GM18505 (cell line): ENCODE data around the gene ATP8B4.
"Not testable (repeated sequence)": the region's sequence is repeated elsewhere in the genome, so short reads cannot be mapped to it uniquely, and the experiment has no call there.

ENCODE experiments used
- ATAC-seq: cut with Tn5 transposase; IDR thresholded peaks from one replicate; pipeline ENCODE4 v1.9.1; 2021; ENCODE audit not compliant: unreplicated experiment
- POLR2A ChIP-seq: IDR thresholded peaks from 4 replicates; pipeline ENCODE4 v1.6.1; 2011; ENCODE audit warnings: borderline replicate concordance; ENCODE audit not compliant: insufficient read depth, insufficient read length; ENCODE audit errors: extremely low read depth

Gene ATP8B4, protein sequence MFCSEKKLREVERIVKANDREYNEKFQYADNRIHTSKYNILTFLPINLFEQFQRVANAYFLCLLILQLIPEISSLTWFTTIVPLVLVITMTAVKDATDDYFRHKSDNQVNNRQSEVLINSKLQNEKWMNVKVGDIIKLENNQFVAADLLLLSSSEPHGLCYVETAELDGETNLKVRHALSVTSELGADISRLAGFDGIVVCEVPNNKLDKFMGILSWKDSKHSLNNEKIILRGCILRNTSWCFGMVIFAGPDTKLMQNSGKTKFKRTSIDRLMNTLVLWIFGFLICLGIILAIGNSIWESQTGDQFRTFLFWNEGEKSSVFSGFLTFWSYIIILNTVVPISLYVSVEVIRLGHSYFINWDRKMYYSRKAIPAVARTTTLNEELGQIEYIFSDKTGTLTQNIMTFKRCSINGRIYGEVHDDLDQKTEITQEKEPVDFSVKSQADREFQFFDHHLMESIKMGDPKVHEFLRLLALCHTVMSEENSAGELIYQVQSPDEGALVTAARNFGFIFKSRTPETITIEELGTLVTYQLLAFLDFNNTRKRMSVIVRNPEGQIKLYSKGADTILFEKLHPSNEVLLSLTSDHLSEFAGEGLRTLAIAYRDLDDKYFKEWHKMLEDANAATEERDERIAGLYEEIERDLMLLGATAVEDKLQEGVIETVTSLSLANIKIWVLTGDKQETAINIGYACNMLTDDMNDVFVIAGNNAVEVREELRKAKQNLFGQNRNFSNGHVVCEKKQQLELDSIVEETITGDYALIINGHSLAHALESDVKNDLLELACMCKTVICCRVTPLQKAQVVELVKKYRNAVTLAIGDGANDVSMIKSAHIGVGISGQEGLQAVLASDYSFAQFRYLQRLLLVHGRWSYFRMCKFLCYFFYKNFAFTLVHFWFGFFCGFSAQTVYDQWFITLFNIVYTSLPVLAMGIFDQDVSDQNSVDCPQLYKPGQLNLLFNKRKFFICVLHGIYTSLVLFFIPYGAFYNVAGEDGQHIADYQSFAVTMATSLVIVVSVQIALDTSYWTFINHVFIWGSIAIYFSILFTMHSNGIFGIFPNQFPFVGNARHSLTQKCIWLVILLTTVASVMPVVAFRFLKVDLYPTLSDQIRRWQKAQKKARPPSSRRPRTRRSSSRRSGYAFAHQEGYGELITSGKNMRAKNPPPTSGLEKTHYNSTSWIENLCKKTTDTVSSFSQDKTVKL

DNA sequence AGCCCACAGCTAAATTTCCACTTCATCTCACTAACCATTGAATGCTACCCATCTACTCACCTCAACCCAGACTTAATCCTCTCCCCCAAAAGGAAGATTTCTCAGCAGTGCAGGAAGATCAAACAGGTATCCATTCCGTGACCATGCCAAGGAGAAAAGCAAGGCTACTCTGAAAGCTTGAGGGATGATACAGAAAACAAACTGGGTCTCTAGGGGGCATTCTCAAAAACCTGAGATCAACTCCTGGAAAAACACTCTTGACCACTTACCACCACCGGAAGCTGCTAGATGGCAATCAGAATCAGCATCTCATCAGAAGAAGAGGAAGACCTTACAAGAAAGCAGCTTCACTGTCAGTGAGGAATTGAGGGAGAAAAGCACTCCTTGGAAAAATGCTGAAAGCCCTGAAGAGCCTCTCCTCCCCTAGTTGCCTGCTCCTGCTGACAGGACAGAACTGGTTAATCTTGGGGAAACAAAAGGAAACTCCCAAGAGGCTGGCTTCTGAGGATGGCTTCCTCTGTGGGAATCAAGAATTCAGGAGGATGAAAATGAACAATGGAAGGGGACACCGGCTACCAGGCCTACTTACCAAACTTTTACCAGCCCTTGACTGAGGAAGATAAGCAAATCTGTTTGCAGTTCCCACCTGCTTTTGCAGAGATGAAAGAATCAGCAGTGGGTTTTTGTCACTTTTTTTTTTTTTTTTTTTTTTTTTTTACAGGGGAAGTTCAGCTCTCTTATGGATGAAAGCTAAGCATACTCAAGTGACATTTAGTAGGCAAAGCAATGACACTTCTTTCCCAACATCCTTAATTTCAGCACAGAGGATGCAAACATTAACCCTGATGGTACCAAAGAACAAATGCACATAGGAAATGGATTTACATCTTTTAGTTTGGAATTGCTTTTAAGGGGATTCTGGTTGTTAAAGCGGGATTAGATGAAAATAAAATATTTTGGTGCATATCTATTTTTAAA is at the start of gene ATP8B4:
ATP8B4 (minus strand) TSS at position 171 of the 978 bp plus-strand sequence. CDS start 12,267 bp downstream, outside the sequence.
- ATAC-seq, result no peak

DNA sequence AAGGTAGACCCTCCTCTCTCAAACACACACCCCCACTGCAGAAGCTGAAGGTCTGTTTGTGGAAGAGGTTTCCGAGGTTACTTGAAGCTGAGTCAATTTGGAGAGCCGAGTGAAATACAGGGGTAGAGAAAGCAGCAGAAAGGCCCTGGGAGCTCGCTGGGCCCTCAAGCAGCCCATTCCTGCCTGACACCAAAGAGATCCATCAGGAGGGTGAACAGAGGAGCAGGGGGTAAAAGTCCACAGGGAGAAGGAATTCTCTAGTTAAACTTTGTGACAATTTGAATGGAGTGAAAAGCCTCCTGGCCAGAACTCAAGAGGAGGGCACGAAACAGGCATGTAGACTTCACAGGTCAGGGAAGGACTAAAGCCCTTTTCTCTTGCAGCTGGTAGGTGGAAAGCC is 49.3 kb upstream of the ATP8B4 start:
- no peak for ATAC-seq
- TF ChIP-seq POLR2A, result no peak

More for the DNA sequence above, at the start of gene ATP8B4:
- TF ChIP-seq POLR2A, result no peak

DNA sequence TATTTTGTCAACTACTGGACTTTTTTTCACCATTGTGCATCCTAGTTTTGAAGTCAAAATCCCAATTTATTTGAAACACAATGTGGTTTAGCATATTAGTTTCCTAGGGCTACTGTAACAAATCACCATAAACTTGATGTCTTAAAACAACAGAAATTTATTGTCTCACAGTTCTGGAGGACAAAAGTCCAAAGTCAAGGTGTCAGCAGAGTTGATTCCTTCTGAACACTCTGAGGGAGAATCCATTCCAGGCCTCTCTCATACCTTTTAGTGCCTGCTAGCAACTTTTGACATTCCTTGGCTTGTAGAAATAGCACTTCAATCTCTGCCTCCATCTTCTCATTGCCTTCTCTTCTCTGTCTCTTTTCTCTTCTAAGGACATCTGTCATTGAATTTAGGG is 48.1 kb upstream of the ATP8B4 start:
- ATAC-seq, result no peak
- no peak for TF ChIP-seq POLR2A

DNA sequence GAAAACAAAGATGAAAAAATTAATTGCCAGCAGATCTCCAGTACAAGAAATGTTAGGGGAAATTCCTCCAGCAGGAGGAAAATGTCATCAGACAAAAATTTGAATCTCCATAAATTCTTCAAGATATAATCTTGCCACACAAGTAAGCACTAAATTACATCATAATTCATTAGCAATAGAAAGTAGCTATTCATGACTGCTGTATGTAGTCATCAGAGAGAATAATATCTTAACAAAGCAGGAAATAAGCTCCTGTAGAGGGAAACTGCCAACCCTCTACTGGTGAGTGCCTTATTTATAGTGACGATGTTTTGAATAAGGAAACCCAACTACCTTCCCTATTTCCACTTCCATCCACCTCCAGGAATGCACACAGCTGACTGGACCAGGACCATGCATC is 47.2 kb upstream of the ATP8B4 start:
- ATAC-seq, result no peak

DNA sequence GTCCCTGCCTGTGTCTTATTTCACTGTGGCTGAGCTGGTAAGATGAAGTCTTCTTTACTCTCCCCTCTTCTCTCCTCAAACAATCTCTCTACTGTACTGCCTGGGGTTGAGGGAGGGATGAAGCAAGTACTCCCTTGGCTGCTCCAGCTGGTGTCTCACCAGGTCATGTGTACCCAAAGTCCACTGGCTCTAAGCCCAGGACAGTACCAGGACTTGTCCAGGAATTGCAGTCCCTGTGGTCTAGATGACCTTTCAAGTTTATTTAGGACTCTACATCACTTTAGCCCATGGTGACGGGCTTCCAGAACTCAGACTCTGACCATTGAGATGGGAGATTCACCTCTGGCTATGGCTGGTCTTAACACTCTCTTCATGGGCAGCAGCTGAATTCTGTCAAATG is 45.4 kb upstream of the ATP8B4 start:
- no peak for TF ChIP-seq POLR2A
- ATAC-seq, result no peak

More for the DNA sequence above, 47.2 kb upstream of the ATP8B4 start:
- no peak for TF ChIP-seq POLR2A

DNA sequence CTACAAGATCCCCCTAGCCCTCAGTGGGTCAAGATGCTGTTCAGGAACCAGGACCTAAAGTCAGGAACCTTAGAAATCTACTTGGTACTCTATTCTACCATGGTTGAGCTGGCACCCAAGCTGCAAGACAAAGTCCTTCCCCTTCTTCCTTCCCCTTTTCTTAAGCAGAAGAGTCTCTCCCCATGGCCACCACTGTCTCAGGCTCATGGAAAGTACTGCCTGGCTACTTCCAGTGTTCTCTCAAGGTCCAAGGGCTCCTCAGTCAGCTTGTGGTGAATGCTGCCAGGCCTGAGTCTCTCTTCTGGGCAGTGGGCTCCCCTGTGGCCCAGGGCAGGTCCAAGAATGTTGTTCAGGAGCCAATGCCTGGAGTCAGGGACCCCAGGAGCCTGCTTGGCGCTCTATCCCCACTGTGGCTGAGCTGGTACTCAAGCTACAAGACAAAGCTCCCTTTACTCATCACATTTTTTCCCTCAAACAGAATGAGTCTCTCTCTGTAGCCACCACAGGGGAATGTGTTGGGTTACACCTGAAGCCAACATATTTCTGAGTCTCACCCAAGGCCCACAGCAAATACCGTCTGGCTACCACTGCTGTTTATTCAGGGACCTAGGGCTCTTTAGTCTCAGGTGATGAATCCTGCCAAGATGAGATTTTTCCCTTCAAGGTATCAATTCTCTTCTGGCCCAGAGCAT is 44.8 kb upstream of the ATP8B4 start:
- ATAC-seq, result no peak
- no peak for TF ChIP-seq POLR2A

DNA sequence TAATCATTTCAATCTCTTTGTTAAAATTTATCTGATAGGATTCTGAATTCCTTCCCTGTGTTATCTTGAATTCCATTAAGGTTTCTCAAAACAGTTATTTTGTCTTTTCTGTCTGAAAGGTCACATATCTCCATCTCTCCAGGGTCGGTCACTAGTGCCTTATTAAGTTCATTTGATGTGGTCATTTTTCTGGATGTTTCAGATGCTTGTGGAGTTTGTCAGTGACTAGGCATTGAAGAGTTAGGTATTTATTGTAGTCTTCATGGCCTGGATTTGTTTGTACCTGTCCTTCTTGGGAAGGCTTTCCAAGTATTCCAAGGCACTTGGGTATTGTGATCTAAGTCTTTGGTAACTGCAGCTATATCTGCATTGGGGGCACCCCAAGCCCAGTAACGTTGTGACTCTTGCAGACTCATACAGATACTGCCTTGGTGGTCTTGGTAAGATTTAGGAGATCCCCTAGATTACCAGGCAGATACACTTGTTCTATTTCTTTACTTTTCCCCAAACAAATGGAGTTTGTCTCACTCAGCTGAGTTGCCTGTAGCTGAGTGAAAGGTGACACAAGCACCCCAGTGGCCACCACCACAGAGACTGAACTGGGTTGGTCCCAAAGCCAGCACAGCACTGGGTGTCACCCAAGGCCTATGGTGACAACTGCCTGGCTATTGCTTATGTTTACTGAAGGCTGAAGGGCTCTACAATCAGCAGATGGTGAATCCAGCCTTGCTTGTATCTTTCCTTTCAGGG is 44.1 kb upstream of the ATP8B4 start:
- no peak for ATAC-seq
- TF ChIP-seq POLR2A, result no peak

DNA sequence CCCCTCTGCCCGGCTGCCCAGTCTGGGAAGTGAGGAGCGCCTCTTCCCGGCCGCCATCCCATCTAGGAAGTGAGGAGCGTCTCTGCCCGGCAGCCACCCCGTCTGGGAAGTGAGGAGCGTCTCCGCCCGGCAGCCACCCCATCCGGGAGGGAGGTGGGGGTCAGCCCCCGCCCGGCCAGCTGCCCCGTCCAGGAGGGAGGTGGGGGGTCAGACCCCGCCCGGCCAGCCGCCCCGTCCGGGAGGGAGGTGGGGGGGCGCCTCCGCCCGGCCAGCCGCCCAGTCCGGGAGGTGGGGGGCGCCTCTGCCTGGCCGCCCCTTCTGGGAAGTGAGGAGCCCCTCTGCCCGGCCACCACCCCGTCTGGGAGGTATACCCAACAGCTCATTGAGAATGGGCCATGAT is 39.2 kb upstream of the ATP8B4 start:
- ATAC-seq, result not testable (repeated sequence)

DNA sequence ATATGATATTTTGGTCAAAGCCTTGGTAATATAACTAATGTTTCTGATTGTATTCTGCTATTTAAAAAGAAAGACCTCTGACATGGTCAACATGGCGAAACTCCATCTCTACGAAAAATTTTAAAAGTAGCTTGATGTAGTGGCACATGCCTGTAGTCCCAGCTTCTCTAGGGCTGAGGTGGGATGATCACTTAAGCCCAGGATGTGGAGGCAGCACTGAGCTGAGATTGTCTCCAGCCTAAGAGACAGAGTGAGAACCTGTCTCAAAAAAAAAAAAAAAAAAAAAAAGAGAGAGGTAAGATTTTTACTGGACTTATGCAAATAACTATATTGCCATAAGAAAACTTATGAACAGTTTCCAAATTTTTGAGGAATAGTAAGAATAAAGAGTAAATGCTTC is 32.4 kb upstream of the ATP8B4 start:
- TF ChIP-seq POLR2A, result no peak
- ATAC-seq, result no peak

DNA sequence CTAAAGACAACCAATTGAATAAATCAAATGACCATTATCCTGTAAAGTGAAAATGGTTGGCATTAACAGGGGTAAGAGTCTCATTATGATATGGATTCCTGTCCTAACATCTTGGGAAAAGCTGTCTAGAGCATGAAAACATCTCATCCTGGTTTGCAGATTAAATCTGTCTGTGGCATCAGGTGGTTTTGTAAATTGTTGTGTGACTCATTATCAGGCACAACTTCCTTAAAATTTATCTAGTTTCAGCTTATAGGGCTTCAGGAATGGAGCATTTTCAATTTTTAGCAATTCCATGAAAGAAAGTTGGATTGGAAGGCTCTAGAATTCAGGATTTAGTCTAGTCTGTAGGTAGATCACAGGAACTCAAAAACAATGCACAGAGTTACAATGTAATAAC is 31.8 kb upstream of the ATP8B4 start:
- TF ChIP-seq POLR2A, result no peak
- no peak for ATAC-seq

DNA sequence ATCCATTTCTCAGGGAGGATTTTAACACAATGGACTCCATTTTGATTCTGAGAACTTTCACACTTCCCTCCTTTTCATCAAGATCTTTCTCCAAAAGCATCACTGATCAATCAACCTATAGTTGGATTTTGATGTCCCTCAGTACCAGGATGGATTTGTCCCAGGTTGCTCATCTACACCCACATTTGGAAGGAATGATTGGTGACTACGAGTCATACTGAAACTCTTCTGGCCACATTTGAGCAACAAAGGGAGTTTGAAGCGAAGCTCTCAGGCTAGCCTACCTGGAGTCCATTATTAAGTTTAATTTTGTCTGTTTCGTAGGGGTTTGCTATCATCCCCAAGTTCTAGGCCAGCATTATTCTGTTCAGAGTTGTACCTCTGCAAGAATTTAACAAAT is 31.3 kb upstream of the ATP8B4 start:
- ATAC-seq, result no peak

More for the DNA sequence above, 31.3 kb upstream of the ATP8B4 start:
- no peak for TF ChIP-seq POLR2A
